GM12873 (cell line): ENCODE measurements around the gene CPT2.

ENCODE experiments used
- CTCF ChIP-seq: IDR thresholded peaks from 2 replicates; pipeline ENCODE4 v1.5.1; 2012; ENCODE audit warnings: low read depth, mild to moderate bottlenecking, moderate library complexity, low read length, control low read depth; ENCODE audit not compliant: insufficient read depth; ENCODE audit errors: missing control alignments

Gene CPT2

DNA sequence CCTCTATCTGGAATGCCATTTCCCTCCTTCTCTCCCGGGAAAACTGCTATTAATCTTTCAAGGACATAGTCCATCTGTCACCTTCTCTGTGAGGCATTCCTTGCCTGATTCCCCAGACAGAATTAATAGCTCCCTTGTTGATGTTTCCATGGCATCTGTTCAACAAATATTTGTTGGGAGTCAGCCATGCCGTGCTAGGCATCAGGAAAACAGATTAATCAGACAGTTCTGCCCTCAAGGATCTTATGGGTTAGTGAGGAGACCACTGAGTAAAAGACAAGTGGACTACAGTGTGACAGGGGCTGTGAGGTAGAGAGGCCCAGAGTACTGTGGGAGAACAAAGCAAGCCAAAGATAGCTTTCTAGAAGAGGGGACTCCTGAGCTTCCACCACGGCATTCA, 53.1 kb downstream of the CPT2 start:
- TF ChIP-seq CTCF, result no peak

GRCh38 chr1:53250325-53250724, 53.7 kb downstream of the CPT2 start:
- no peak for TF ChIP-seq CTCF

DNA sequence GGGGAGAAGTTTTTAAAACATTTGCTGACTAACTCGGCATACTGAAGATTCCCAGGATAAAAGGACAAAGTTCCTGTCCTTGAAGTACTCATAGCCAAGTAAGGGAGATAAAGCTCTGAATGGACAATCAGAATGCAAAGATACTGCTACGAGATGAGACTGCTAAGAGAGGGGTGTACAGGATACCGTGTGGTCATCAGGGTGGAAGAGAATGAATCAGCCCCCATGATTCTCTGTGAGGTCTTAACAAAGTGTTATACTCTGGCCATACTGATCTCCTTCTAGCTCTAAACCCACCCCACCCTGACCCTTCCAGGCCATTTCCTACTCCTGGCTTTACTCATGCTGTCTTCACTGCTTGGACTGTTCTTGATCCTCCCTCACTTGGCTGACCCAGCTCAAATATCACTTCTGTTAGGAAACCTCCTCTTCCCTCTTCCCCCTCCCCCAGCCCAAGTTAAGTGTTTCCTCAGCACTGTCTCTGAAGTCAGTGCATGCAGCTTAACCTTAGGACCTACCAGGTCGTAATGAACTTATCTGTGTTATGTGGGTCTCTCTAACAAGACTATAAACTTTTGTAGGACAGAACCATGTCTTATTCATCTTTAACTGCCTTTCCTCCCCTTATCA, 57.5 kb downstream of the CPT2 start:
- no peak for TF ChIP-seq CTCF

GRCh38 chr1:53255031-53255430, 58.4 kb downstream of the CPT2 start:
- peak; percentile 26 for TF ChIP-seq CTCF

- TF ChIP-seq CTCF, result no peak
Observed at GRCh38 chr1:53256511-53257453, 60.2 kb downstream of the CPT2 start.

GRCh38 chr1:53257454-53258081, 60.9 kb downstream of the CPT2 start:
- TF ChIP-seq CTCF, result no peak

GRCh38 chr1:53258216-53258615, 61.6 kb downstream of the CPT2 start:
- no peak for TF ChIP-seq CTCF
